Spleen (tissue), 11 donors: ENCODE data around the gene PARD3B. TPM values are rescaled to one million over a fixed set of nuclear protein-coding genes. Genes with fewer than 3 reads are reported as not detected.

ENCODE experiments used
- DNase-seq: peaks from one replicate; pipeline ENCODE4 v3.0.0-alpha.2; 2020
- H3K27ac ChIP-seq, 8 donors: fragments of 200-600 bp; sonication (generic) in 7 of 8; 1 replicate in 4 of 8; 2 replicates in 4 of 8; pipeline versions ENCODE4 v1.5.0 to v1.8.0; 2016 to 2021; ENCODE audit warnings: inconsistent platforms in 4 of 8, mild to moderate bottlenecking in 4 of 8, moderate library complexity in 1 of 8
- H3K27me3 ChIP-seq, 7 donors: fragments of 200-600 bp; sonication (generic) in 6 of 7; replicated peaks in 1 of 7; 1 replicate in 4 of 7; 2 replicates in 3 of 7; pipeline versions ENCODE4 v1.5.0 to v1.8.0; 2016 to 2021; ENCODE audit warnings: inconsistent platforms in 3 of 7, mild to moderate bottlenecking in 1 of 7
- H3K36me3 ChIP-seq, 6 donors: fragments of 200-600 bp; sonication (generic) in 5 of 6; 1 replicate in 4 of 6; 2 replicates in 2 of 6; pipeline versions ENCODE4 v1.5.0 to v1.8.0; 2016 to 2021; ENCODE audit warnings: inconsistent platforms in 2 of 6
- H3K4me1 ChIP-seq, 6 donors: fragments of 200-600 bp; sonication (generic) in 5 of 6; 1 replicate in 3 of 6; 2 replicates in 3 of 6; pipeline versions ENCODE4 v1.5.0 to v1.8.0; 2016 to 2021; ENCODE audit warnings: inconsistent platforms in 3 of 6
- H3K4me3 ChIP-seq, 8 donors: fragments of 200-600 bp; sonication (generic) in 7 of 8; 1 replicate in 4 of 8; 2 replicates in 4 of 8; pipeline versions ENCODE4 v1.5.0 to v1.8.0; 2016 to 2021; ENCODE audit warnings: inconsistent platforms in 4 of 8, mild to moderate bottlenecking in 4 of 8, moderate library complexity in 2 of 8
- H3K9me3 ChIP-seq, 8 donors: fragments of 200-600 bp; sonication (generic) in 7 of 8; 1 replicate in 4 of 8; 2 replicates in 4 of 8; pipeline versions ENCODE4 v1.5.0 to v1.8.0; 2016 to 2021; ENCODE audit warnings: inconsistent platforms in 4 of 8
- POLR2A ChIP-seq, 3 donors: fragments of 450-650 bp; IDR thresholded peaks; one replicate each; pipeline ENCODE4 v1.5.1; 2017; ENCODE audit warnings: antibody characterized with exemption in 3 of 3, mild to moderate bottlenecking in 1 of 3
- POLR2AphosphoS5 ChIP-seq, 3 donors: sonication (generic); formaldehyde crosslinking; IDR thresholded peaks; one replicate each; pipeline ENCODE4 v1.5.1; 2017; ENCODE audit warnings: antibody characterized with exemption in 3 of 3
- WGBS, 5 donors: extraction: QIAGEN DNeasy Blood & Tissue Kit in 3 of 5; methylation state at CpG; one replicate each; pipeline versions ENCODE4 v1.1.5 to v1.1.7; 2013 to 2018; 5-methylcytosine and 5-hydroxymethylcytosine counted together
- intact Hi-C: fragments of 100-400 bp; cut with DNase I; formaldehyde crosslinking; loops from one replicate; pipeline ENCODE4 v1.15.0; 2023; ENCODE audit warnings: low total_unique reads
- polyA plus RNA-seq, 3 donors: library from polyadenylated mRNA; stranded (reverse); fragments of 200-250 nt; gene quantifications; one replicate each; pipeline ENCODE4 v1.2.1, GENCODE V29; 2013
- total RNA-seq, 7 donors: library from RNA; depleted of rRNA in 3 of 7; stranded (reverse); fragments of >200 nt in 3 of 7; fragmentation: NEBNext Ultra II Directional in 4 of 7; extraction: Animal tissue kit (Norgen Biotek cat#: 25700) in 4 of 7; gene quantifications; one replicate each; pipeline versions ENCODE4 v1.1.0 to v1.2.1, GENCODE V29; 2016 to 2021
- TF ChIP-seq, protein P1 (sequence below), 11 experiments: fragments of 200-600 bp in 7 of 11; fragments of 450-650 bp in 4 of 11; sonication (generic) in 4 of 11; IDR thresholded peaks in 8 of 11; conservative IDR thresholded peaks in 3 of 11; 1 replicate in 7 of 11; 2 replicates in 4 of 11; pipeline versions ENCODE4 v1.4.0 to v1.8.0; 2016 to 2021; ENCODE audit warnings: antibody characterized with exemption in 11 of 11, inconsistent platforms in 4 of 11, mild to moderate bottlenecking in 1 of 11
- donor health status: healthy with polysubstance abuse.
- donor health status: DM: no; HTN: no; CAD: no; lungs with moderate emphysema.
- donor health status: DM: no; HTN: no; CAD: no.
- donor health status: Bipolar disorder and iron deficiency.
- donor health status: healthy.
- donor health status: DM: no; HTN: no; CAD: no.
- donor health status: DM: yes; HTN: yes; CAD: no.

PARD3B gene
- total and polyA plus RNA-seq, 10 donors, result 0.85 to 27.8 (median 14.7) TPM

DNA sequence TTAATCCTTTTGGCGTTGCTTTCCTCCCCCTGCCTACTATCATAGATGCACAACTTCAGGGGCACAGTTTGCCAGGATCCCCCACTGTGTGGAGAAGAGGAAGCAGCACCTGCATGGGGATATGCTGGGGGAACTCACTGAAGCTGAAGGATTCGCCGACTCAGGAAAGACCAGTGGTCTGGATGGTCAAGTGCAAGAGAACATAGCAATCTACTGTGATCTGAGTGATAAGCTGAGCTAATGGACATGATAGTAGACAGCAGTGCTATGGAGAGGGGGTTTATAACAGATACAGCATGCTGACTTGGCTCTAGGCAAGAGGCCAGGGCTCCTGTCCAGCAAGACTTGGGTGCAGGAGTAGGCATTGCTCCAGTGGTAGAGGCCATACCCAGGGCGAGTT, 1012.6 kb downstream of the PARD3B start:
- Histone ChIP-seq H3K4me3 (no peak overlapping the region), H3K36me3 (no peaks in the 10 kb centered on the region), H3K27ac (no peak overlapping the region), H3K27me3 (no peaks in the 10 kb centered on the region), H3K9me3 (no peaks in the 10 kb centered on the region), H3K4me1 (no peaks in the 10 kb centered on the region)
- intact Hi-C loops, result no loop called here
- TF ChIP-seq POLR2AphosphoS5 (IDR thresholded peaks at IDR 0.05), result no peak
- TF ChIP-seq, protein P1, sequence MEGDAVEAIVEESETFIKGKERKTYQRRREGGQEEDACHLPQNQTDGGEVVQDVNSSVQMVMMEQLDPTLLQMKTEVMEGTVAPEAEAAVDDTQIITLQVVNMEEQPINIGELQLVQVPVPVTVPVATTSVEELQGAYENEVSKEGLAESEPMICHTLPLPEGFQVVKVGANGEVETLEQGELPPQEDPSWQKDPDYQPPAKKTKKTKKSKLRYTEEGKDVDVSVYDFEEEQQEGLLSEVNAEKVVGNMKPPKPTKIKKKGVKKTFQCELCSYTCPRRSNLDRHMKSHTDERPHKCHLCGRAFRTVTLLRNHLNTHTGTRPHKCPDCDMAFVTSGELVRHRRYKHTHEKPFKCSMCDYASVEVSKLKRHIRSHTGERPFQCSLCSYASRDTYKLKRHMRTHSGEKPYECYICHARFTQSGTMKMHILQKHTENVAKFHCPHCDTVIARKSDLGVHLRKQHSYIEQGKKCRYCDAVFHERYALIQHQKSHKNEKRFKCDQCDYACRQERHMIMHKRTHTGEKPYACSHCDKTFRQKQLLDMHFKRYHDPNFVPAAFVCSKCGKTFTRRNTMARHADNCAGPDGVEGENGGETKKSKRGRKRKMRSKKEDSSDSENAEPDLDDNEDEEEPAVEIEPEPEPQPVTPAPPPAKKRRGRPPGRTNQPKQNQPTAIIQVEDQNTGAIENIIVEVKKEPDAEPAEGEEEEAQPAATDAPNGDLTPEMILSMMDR (IDR thresholded peaks at IDR 0.05 in 8 of 11, conservative IDR thresholded peaks at IDR 0.05 in 3 of 11), result no peak
- TF ChIP-seq POLR2A (IDR thresholded peaks at IDR 0.05), result no peak
- 92 to 97% (median 94%) methylated on average over 4 of the region's 4 CpGs for WGBS, 5 donors
- DNase-seq, result no peak

DNA sequence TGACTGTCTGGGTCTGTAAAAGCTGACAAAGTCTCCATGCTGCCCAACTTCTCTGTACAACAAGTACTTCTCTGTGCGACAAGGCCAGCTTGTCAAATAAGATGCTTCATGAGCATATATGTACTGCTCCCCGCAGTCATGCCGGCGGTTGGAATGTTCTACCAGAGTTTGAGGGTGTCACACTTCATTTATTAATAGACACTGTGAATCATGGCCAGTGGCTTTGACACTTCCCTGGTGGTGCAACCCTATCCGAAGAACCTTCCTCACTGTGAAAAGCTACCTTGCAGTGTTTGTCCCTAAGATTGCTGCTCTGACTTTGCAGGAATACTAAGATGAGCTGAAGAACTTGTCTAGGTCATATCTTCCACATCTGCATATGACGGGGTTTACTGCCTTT, 1016.2 kb downstream of the PARD3B start:
- no peaks in the 10 kb centered on the region for H3K4me1 ChIP-seq
- no peak overlapping the region for H3K27ac ChIP-seq
- no peaks in the 10 kb centered on the region for H3K36me3 ChIP-seq
- DNase-seq, result no peak
- no peak for TF ChIP-seq POLR2A (IDR thresholded peaks at IDR 0.05)
- TF ChIP-seq, protein P1 (IDR thresholded peaks at IDR 0.05 in 8 of 11, conservative IDR thresholded peaks at IDR 0.05 in 3 of 11), result no peak
- no peak for TF ChIP-seq POLR2AphosphoS5 (IDR thresholded peaks at IDR 0.05)
- WGBS, 5 donors, result 90 to 95% (median 90%) methylated on average over 6 of the region's 6 CpGs
- intact Hi-C loops, result no loop called here
- no peaks in the 10 kb centered on the region for H3K9me3 ChIP-seq
- no peak overlapping the region for H3K4me3 ChIP-seq
- no peaks in the 10 kb centered on the region for H3K27me3 ChIP-seq

DNA sequence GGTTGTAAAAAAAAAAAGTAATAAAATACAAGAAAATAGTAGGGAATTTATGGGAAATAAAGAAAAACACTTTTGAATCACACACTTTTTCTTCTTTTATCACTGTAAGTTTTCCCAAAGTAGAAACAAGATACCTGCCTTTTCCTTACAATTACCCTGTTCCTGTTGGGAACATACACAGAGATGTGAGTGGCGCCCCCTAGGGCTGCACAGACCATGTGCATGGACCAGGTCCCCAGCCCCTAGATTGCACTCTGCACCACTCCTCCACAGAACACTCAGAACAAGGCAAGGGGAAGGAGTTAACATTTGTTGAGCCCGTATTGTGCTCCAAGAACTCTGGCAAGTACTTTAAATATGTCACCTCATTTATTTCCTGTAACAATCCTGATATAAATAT, 1018.4 kb downstream of the PARD3B start:
- TF ChIP-seq, protein P1 (IDR thresholded peaks at IDR 0.05 in 8 of 11, conservative IDR thresholded peaks at IDR 0.05 in 3 of 11), result peak in 4 of 11 experiments; percentile 18 to 42 (median 30)
- no peak for TF ChIP-seq POLR2A (IDR thresholded peaks at IDR 0.05)
- H3K9me3 ChIP-seq, result no peaks in the 10 kb centered on the region
- H3K4me1 ChIP-seq, result no peaks in the 10 kb centered on the region
- no peaks in the 10 kb centered on the region for H3K36me3 ChIP-seq
- H3K27me3 ChIP-seq, result no peaks in the 10 kb centered on the region
- DNase-seq, result no peak
- WGBS, 5 donors, result 55 to 71% (median 67%) methylated on average over 2 of the region's 2 CpGs
- intact Hi-C loops, result no loop called here
- no peak overlapping the region for H3K27ac ChIP-seq
- H3K4me3 ChIP-seq, result no peak overlapping the region

DNA sequence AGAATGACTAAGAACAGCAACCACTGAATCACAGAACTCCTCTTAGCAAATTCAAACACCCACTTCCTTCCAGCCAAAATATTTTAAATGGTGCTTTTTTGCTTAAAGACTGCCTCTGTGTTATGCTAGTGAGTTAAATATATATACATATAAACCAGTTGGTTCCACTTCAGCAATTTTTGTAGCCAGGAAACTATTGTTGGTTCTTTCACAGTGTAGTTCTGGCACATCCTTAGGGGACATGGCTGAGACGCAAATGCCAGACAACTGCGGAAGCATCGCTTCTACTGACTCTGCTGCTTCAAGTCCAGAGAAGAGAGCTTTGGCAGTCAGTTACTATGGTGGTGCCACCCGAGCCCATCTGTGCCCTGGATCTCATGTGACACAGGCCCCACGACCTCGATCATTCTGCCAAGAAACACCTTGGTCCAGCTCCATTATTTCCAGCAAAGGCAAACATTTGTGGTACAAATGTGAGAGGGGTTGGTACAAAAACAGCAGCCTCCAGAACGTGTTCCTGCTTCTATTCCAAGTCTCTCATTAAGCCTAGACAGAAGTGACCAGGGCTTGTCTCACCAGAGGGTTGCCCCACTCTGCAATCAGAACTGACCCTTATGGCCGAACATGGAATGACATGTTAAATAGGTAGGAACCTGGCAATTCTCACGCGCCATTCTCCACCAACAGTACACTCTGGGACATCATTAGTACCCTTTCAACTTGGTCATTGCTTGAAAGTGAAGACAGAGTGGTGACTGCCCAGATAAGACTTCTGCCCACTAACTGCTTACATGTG, 1019.3 kb downstream of the PARD3B start:
- H3K27ac ChIP-seq, result no peak overlapping the region
- WGBS, 5 donors, result 77 to 93% (median 90%) methylated on average over 10 of the region's 10 CpGs
- TF ChIP-seq POLR2AphosphoS5 (IDR thresholded peaks at IDR 0.05), result no peak
- no peak for TF ChIP-seq POLR2A (IDR thresholded peaks at IDR 0.05)
- no peaks in the 10 kb centered on the region for H3K9me3 ChIP-seq
- intact Hi-C loops, result no loop called here
- DNase-seq, result no peak
- no peaks in the 10 kb centered on the region for H3K36me3 ChIP-seq
- H3K4me1 ChIP-seq, result no peaks in the 10 kb centered on the region
- H3K27me3 ChIP-seq, result no peaks in the 10 kb centered on the region
- no peak overlapping the region for H3K4me3 ChIP-seq
